Activated T-helper 2 cell treated with anti-CD3 and anti-CD28 coated beads, Interferon-gamma antibody, Interleukin-2, Interleukin-4, amounts not matched to agents 10 μg/mL and 5 μg/mL and 100 μg/mL, durations not matched to agents 14 hours and 24 hours and 36 hours (primary cell): ENCODE results near the gene GTSF1L. TPM values are rescaled to one million over a fixed set of nuclear protein-coding genes. Genes with fewer than 3 reads are reported as not detected.

Experiments
- DNase-seq: peaks from one replicate; pipeline ENCODE4 v3.0.0; 2021; ENCODE audit warnings: low spot score
- H3K27ac Mint-ChIP-seq: one replicate; pipeline ENCODE4 v1.8.0; 2021; ENCODE audit warnings: mixed read lengths
- H3K27me3 Mint-ChIP-seq: one replicate; pipeline ENCODE4 v1.8.0; 2021; ENCODE audit warnings: low read depth, mixed read lengths
- H3K36me3 Mint-ChIP-seq: one replicate; pipeline ENCODE4 v1.8.0; 2021; ENCODE audit warnings: low read depth, mixed read lengths
- H3K4me1 Mint-ChIP-seq: one replicate; pipeline ENCODE4 v1.8.0; 2021; ENCODE audit warnings: low read depth, mixed read lengths
- H3K4me3 Mint-ChIP-seq: one replicate; pipeline ENCODE4 v1.8.0; 2021; ENCODE audit warnings: low read depth, mild to moderate bottlenecking, moderate library complexity, mixed read lengths
- H3K9me3 Mint-ChIP-seq: one replicate; pipeline ENCODE4 v1.8.0; 2021; ENCODE audit warnings: mixed read lengths
- intact Hi-C: fragments of 100-400 bp; cut with micrococcal nuclease; formaldehyde crosslinking; loops from one replicate; pipeline ENCODE4 v1.15.1; 2023
- total RNA-seq: library from RNA; stranded (reverse); gene quantifications from 2 replicates; pipeline ENCODE4 v1.2.3, GENCODE V29; 2022

The GTSF1L gene
- total RNA-seq, 1 donor from 2014 or later, result not detected

DNA sequence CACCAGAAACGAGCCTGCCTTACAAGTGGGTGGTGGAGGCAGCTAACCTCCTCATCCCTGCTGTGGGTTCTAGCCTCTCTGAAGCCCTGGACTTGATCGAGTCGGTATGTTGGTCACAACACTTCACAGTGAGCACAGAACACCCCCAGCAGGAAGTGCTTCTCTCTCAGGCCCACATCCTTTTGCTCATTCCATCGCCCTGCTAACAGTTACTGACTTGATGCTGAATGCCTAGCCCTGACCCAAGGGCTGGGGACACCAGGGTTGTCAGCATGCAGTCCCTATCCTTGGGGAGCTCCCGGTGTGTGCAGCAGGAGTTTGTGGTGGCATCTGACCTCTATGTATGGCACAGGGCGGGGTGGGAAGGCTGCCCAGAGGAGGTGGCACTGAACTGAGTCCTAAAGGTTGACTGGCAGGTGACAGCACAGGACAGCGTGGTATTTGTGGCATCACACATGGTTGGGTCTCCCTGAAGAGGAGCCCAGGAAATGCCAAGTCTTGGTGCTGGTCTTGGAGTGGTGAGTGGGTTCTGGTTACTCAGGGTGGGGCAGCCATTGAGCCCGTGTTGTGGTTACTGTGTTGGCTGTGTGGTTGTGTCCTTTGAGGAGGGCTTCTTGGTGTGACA lies 26.7 kb downstream of the GTSF1L start:
- H3K36me3 Mint-ChIP-seq, result peaks cover 46% of the 10 kb centered on the region
- no peaks in the 10 kb centered on the region for H3K9me3 Mint-ChIP-seq
- DNase-seq, result no peak
- H3K4me1 Mint-ChIP-seq, result no peaks in the 10 kb centered on the region
- H3K27ac Mint-ChIP-seq, result peak overlapping the region; percentile 30
- H3K4me3 Mint-ChIP-seq, result no peak overlapping the region
- intact Hi-C loops, result no loop called here
- no peaks in the 10 kb centered on the region for H3K27me3 Mint-ChIP-seq

DNA sequence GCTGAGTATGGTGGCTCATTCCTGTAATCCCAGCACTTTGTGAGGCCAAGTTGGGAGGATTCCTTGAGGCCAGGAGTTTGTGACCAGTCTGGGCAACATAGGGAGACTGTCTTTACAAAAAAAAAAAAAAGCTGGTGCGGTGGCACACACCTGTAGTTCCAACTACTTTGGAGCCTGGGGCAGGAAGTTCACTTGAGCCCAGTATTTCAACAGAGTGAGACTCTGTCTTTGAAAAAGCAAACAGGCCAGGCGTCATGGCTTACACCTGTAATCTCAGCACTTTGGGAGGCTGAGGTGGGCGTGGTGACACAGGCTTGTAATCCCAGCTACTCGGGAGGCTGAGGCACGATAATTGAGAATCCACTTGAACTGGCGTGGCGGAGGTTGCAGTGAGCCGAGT lies 31.2 kb downstream of the GTSF1L start:
- DNase-seq, result no peak
- peaks cover 31% of the 10 kb centered on the region for H3K36me3 Mint-ChIP-seq
- H3K27ac Mint-ChIP-seq, result no peak overlapping the region
- no peaks in the 10 kb centered on the region for H3K9me3 Mint-ChIP-seq
- no peaks in the 10 kb centered on the region for H3K27me3 Mint-ChIP-seq
- intact Hi-C loops, result no loop called here
- peaks cover 4% of the 10 kb centered on the region for H3K4me1 Mint-ChIP-seq
- H3K4me3 Mint-ChIP-seq, result no peak overlapping the region

DNA sequence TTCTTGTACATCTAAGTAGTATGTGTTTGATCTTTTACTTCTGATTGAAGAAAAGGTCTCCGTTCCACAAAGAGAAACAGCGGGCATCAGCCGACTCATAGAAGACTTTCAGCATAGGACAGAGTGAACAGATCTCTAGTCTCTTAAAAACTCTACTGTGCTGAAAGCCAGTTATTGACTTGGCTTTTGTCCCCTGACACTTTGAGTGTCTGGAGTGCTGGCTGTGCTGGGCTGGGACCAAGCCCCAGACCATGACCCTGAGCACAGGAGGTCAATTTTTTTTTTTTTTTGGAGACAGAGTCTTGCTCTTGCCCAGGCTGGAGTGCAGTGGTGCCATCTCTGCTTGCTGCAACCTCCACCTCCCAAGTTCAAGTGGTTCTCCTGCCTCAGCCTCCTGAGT lies 32.0 kb downstream of the GTSF1L start:
- H3K9me3 Mint-ChIP-seq, result no peaks in the 10 kb centered on the region
- intact Hi-C loops, result no loop called here
- no peak overlapping the region for H3K4me3 Mint-ChIP-seq
- peaks cover 4% of the 10 kb centered on the region for H3K4me1 Mint-ChIP-seq
- DNase-seq, result no peak
- no peak overlapping the region for H3K27ac Mint-ChIP-seq
- no peaks in the 10 kb centered on the region for H3K27me3 Mint-ChIP-seq
- H3K36me3 Mint-ChIP-seq, result peaks cover 25% of the 10 kb centered on the region

DNA sequence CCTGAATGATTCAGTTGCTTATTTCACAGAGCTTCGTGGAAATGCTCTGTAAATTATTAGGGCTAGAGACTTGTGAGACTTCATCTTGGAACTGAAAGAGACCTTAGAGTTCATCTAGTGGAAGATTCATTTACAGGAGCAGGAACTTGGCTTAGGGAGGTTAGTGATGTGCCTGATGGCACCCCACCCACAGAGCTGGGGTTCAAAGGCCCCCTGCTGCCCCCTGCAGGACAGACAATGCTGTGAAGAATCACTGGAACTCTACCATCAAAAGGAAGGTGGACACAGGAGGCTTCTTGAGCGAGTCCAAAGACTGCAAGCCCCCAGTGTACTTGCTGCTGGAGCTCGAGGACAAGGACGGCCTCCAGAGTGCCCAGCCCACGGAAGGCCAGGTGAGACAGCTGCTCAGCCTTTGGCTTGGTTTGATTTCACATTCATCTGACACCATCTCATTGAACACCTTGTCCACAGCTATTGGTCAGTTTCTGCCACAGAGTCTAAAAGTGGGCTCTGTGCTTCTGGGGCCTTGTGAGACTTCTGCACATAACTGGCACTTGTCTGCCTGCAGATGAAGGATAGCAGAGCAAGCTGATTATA lies 34.8 kb downstream of the GTSF1L start:
- H3K27ac Mint-ChIP-seq, result no peak overlapping the region
- peak; percentile 41 for DNase-seq
- no peaks in the 10 kb centered on the region for H3K9me3 Mint-ChIP-seq
- intact Hi-C loops, result loop anchor here (1.0 kb wide), 2 partner anchors 154 to 243 kb away; no protein-coding TSS in a partner anchor
- peaks cover 29% of the 10 kb centered on the region for H3K36me3 Mint-ChIP-seq
- H3K4me1 Mint-ChIP-seq, result peaks cover 4% of the 10 kb centered on the region
- H3K4me3 Mint-ChIP-seq, result no peak overlapping the region
- no peaks in the 10 kb centered on the region for H3K27me3 Mint-ChIP-seq

DNA sequence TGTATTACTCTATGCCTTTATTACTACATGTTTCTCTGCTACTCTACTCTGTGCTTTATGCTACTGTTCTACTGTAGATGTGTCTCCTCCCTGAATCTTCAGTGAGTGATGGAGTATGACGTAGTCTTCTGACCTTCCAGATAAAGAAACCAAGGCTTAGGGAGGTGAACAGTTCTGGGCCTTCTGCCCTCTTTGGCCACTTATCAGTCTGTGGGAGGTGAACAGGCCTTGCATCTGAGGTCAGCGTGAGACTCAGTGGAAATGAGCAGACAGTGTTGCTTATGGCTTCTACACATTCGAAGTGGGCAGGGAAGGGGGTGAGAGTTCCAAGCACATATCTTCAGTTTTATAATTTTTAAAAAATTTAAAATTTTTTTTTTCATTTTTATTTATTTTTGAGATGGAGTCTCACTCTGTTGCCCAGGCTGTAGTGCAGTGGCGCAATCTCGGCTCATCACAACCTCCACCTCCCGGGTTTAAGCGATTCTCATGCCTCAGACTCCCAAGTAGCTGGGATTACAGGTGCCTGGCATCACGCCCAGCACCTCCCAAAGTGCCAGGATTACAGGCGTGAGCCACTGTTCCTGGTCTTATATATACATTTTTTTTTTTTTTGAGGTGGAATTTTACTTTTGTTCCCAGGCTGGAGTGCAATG lies 35.7 kb downstream of the GTSF1L start:
- Mint-ChIP-seq H3K36me3 (peaks cover 35% of the 10 kb centered on the region), H3K4me1 (peaks cover 4% of the 10 kb centered on the region), H3K9me3 (no peaks in the 10 kb centered on the region), H3K27me3 (no peaks in the 10 kb centered on the region), H3K27ac (no peak overlapping the region), H3K4me3 (no peak overlapping the region)
- intact Hi-C loops, result no loop called here
- DNase-seq, result no peak

DNA sequence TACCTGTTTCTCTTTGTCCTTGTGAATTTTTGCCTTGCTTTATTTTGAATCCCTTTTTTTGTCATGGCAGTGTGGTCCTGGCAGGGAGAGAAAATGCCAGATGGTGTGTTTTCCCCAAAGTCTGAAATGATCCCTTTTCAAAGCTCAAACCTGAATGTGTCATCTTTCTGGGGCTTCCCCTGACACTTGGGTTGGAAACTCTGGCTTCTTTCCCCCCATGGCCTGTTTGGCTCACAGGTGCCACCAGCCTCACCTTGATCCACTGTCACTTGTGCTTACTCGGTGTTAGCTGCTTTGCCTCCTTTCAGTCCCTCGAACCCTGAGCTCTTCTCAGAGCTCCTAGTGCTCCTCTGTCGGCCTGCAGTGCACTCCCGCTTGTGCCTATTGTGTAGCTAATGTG lies 37.6 kb downstream of the GTSF1L start:
- no peaks in the 10 kb centered on the region for H3K9me3 Mint-ChIP-seq
- H3K4me1 Mint-ChIP-seq, result peaks cover 1% of the 10 kb centered on the region
- H3K27ac Mint-ChIP-seq, result no peak overlapping the region
- peaks cover 28% of the 10 kb centered on the region for H3K36me3 Mint-ChIP-seq
- intact Hi-C loops, result no loop called here
- H3K27me3 Mint-ChIP-seq, result no peaks in the 10 kb centered on the region
- no peak overlapping the region for H3K4me3 Mint-ChIP-seq
- no peak for DNase-seq

DNA sequence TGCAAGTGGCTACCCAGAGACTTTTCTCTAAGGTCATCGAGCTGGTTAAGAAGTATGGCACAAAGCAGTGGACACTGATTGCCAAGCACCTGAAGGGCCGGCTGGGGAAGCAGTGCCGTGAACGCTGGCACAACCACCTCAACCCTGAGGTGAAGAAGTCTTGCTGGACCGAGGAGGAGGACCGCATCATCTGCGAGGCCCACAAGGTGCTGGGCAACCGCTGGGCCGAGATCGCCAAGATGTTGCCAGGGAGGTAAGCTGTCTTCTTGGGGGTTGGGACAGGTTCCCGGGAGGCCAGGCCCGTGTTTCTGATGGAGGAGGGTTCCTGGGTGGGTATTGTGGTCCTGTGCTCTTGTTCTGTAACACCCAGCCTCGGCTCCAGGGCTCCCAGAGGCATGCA lies 40.0 kb downstream of the GTSF1L start:
- no peaks in the 10 kb centered on the region for H3K27me3 Mint-ChIP-seq
- intact Hi-C loops, result no loop called here
- H3K9me3 Mint-ChIP-seq, result no peaks in the 10 kb centered on the region
- H3K36me3 Mint-ChIP-seq, result peaks cover 29% of the 10 kb centered on the region
- H3K4me1 Mint-ChIP-seq, result peaks cover under 1% of the 10 kb centered on the region
- no peak overlapping the region for H3K4me3 Mint-ChIP-seq
- no peak for DNase-seq
- no peak overlapping the region for H3K27ac Mint-ChIP-seq

DNA sequence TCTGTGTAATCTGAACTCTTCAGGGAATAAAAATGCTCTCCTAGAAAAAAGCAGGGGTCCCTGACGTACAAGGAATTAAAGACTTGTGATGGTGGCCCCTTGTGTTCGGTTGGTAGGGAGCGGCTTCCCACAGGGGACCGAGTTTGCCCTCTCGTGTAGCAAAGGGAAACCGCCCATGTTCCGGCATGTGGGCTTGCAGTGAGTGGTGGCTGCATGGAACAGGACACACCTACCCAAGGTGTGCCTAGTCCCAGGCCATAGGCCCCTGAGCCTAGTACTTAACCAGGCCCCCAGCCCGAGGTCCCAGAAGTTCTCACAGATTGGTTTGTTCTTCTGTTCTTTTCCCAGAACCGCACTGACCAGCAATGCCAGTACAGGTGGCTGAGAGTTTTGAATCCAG lies 44.4 kb downstream of the GTSF1L start:
- H3K27ac Mint-ChIP-seq, result no peak overlapping the region
- H3K4me3 Mint-ChIP-seq, result no peak overlapping the region
- no peak for DNase-seq
- intact Hi-C loops, result no loop called here
- H3K4me1 Mint-ChIP-seq, result peaks cover 1% of the 10 kb centered on the region
- H3K9me3 Mint-ChIP-seq, result no peaks in the 10 kb centered on the region
- H3K27me3 Mint-ChIP-seq, result no peaks in the 10 kb centered on the region
- H3K36me3 Mint-ChIP-seq, result peaks cover 27% of the 10 kb centered on the region

DNA sequence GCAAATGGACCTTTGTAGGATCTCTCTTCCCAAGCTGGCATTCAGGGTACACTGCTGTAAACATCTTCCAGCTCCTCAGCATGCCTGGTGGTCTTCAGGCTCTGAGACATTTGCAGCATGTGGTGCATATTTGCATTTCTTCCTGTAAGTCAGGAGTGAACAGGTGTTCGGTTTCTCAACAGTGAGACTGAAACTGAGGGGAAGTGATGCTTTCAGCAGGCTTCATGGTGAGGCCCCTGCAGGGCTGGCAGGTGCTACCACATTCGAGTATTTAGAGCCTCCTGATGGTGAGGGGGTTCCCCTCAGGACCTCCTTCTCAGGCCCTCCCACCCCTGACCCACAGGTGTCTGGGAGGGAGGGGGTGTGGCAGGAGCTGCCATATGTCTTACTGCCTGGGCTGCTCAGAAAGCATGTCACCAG lies 44.8 kb downstream of the GTSF1L start:
- Mint-ChIP-seq H3K27ac (no peak overlapping the region), H3K9me3 (no peaks in the 10 kb centered on the region), H3K27me3 (no peaks in the 10 kb centered on the region), H3K4me3 (no peak overlapping the region), H3K36me3 (peaks cover 26% of the 10 kb centered on the region), H3K4me1 (peaks cover 1% of the 10 kb centered on the region)
- no peak for DNase-seq
- intact Hi-C loops, result no loop called here

DNA sequence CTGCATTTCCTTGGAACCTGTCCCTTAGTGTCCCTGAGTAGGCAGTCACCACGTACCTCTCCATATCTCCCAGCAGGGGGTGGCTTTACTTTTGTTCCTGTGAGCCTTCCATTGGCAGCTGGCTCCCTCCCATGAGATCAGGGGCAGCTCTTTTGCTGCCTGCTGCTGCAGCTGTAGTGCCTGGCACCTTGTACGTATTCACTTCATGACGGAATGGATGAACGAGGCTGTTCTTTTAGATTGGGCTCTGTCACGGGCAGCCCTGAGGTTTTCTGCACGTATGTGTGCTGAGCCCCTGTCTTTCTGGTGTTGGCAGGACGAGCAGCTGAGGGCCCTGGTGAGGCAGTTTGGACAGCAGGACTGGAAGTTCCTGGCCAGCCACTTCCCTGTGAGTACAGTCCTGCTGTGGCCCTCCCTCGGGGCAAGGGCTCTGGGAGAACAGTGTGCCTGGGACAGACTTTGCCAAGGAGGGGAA lies 45.3 kb downstream of the GTSF1L start:
- Mint-ChIP-seq H3K4me1 (peaks cover 1% of the 10 kb centered on the region), H3K27ac (no peak overlapping the region), H3K36me3 (peaks cover 28% of the 10 kb centered on the region), H3K9me3 (no peaks in the 10 kb centered on the region), H3K27me3 (no peaks in the 10 kb centered on the region), H3K4me3 (no peak overlapping the region)
- intact Hi-C loops, result no loop called here
- DNase-seq, result no peak

DNA sequence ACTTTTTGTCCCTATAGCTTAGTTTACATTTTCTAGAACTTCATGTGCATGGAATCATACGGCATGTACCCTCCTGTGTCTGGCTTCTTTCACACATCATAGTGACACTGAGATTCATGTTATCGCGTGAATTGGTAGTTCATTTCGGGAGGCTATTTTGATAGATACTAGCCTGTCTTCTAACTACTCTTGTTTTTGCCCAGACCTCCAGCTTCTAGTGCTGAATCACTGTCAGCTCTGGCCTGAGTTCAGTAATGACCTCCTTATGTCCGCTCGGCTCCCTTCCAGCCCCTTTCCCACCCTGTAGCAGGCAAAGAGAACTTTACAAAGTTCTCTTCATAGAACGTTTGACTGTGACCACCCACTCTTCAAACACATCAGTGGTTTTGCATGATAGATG lies 45.8 kb downstream of the GTSF1L start:
- peaks cover 28% of the 10 kb centered on the region for H3K36me3 Mint-ChIP-seq
- H3K9me3 Mint-ChIP-seq, result no peaks in the 10 kb centered on the region
- no peak overlapping the region for H3K4me3 Mint-ChIP-seq
- no peaks in the 10 kb centered on the region for H3K27me3 Mint-ChIP-seq
- peaks cover 1% of the 10 kb centered on the region for H3K4me1 Mint-ChIP-seq
- H3K27ac Mint-ChIP-seq, result no peak overlapping the region
- no peak for DNase-seq
- intact Hi-C loops, result no loop called here

DNA sequence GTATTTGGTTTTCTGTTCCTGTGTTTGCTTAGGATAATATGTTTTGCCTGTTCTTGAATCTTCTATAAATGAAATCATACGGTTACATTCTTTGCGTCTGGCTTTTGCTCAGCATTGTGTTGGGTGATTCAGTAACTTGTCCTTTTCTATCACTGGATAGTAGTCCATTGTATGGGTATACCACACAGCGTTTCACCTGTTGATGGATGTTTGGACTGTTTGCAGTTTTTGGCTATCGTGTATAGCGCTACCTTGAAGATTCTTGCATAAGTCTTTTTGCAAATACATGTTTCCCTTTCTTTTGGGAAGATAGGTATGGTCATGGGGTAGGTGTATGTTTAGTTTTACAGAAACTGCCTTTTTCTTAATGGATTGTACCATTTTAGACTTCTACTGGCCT lies 50.4 kb downstream of the GTSF1L start:
- Mint-ChIP-seq H3K27ac (no peak overlapping the region), H3K4me3 (no peak overlapping the region), H3K36me3 (peaks cover 33% of the 10 kb centered on the region), H3K9me3 (no peaks in the 10 kb centered on the region), H3K27me3 (no peaks in the 10 kb centered on the region), H3K4me1 (peaks cover under 1% of the 10 kb centered on the region)
- intact Hi-C loops, result no loop called here
- no peak for DNase-seq
